LoVo (cell line): Measurements from ENCODE around the gene MEP1A.
"Not testable (repeated sequence)": the region's sequence is repeated elsewhere in the genome, so short reads cannot be mapped to it uniquely, and the experiment has no call there.

Experiments
- DNase-seq: peaks from one replicate; pipeline ENCODE4 v3.0.0-alpha.2; 2016; ENCODE audit warnings: low spot score

The MEP1A gene

GRCh38 chr6:46793138-46793537 is at the start of gene MEP1A:
MEP1A (plus strand) TSS chr6:46793389; CDS start chr6:46793399, 10 bp downstream.
- DNase-seq: peak; percentile 32

DNA sequence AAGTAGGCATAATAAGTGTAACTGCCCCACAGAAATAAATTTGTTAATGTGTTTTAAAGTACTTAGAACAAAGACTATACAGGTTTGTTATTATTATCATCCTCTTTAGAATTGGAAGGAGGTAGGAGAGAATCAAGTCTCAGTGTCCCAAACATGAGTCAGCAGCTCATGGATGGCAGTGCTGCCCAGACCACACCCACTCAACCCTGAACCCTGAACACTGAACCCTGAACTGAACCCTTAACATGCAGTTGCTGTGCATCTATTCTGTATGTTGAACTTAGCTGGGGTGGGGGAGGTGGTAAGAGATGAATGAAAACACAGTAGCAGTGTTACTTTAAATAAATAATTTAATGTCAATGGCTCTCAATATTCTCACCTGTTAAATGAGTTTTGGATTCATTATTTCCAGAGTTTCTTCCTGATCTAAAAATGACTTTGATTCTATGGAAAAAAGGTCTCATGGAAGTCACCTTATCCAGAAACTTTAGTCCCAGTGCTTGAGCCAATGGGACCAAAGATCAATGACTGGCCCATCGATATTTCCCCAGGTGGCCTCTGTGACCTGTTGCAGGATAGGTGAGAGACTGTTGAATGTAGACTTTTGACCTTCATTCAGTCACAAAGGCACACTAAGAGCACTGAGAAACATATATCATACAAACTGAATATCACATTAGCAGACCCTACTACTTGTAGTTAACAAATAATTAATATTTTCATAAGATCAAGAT is 49.6 kb upstream of the MEP1A start:
- no peak for DNase-seq

DNA sequence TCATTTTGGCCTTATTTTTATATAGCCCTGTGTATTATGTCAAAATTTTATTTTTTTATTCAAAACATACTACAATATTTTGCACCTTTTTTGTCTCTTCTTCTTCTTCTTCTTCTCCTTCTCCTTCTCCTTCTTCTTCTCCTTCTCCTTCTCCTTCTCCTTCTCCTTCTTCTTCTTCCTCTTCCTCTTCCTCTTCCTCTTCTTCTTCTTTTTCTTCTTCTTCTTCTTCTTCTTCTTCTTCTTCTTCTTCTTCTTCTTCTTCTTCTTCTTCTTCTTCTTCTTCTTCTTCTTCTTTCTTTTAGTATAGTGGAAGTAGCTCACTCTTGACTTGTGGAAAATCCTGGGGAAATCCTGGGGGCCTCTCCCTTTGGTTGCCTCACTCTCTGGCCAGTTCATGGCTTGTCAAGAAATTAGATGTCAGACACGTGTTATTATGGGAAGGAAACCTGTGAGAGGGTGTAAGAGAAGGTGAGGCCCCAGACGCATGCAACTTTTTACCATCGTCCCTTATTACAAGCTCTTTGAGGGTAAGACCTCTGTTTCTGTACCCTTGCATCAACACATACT is 48.9 kb upstream of the MEP1A start:
- not testable (repeated sequence) for DNase-seq

DNA sequence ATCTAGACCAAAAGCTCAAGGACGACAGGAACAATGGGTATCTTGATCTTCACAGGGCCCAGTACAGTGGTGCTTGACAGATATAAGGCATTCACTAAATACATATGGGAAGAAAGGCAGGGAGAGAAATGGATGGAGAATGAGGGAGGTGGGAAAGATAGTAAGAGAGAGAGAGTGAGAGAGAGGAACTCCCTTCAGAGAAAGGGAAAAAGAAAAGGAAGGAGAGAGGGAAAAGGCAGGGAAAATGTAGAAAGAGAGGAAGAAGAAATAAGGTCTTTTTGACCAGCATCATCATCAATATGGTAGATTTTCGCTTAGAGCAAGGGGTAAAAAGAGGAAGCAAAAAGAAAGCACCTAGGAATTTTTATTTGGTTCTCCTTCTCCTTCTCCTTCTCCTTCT is 47.2 kb upstream of the MEP1A start:
- no peak for DNase-seq

DNA sequence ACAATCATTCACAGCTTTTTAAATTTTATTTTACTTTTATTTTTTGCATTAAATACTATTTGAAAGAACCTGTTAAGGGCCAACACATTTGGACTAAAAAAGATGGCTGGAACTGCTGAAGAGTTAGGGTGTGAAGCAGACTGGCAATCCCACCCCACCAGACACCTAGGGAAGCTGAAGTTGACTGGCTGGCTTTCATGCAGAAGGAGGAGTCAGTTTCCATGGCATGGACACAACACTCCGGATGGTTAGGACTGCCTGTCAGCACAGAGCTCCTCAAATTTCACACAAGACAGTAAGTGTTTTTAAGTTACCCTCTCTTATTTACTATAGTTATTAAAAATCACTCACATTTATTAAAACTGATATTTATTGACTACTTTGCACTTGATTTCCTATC is 46.5 kb upstream of the MEP1A start, which contains the start of gene ANKRD66:
Gene ANKRD66 (plus strand): TSS at position 238 of the 400 bp plus-strand sequence. CDS start 5,016 bp downstream, outside the sequence.
- no peak for DNase-seq

DNA sequence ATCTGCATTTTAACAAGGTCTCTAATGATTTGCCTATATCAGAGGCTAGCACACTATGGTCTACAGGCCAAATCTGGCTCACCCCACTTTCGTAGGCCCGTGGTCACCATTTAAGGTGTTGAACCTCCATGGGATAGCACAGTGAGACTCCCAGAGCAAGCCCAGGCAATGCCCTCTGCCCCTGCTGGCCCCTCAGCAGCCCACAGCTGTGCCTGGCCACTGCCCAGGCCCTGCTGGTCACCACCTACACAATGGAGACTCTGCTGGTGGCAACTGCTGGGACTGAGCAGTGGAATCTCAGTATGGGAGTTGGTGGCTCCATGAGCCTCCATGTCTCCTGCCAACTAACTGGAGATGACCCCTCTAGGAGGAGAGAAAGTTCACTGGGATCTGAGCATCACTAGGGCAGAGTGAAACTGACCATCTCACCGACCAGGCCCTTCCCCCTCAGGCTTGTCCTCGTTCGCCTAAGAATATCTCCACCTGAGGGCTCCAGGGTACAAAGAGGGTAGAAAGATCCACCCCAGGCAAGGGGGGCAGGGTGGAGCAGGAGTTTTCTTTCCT is 44.2 kb upstream of the MEP1A start:
- DNase-seq: no peak

GRCh38 chr6:46749731-46750130 is 43.5 kb upstream of the MEP1A start:
- DNase-seq: no peak

- DNase-seq: no peak
Observed at GRCh38 chr6:46751658-46752057, 41.5 kb upstream of the MEP1A start.

DNA sequence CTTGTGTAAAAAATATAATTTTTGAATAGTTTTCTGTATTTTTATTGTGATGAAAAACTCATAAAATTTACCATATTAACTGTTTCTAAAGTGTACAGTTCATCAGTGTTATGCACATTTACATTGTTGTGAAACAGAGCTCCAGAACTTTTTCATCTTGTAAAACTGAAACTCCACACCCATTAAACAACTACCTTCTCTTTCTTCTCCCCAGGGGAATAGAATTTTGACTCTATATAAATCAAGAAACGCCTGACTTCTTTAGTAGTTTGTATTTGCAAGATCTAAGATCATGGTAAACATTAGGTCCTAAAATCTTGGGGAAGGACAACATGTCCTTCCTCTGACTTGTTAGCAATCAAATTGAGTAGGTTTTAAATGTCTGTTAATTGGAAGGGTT is 37.3 kb upstream of the MEP1A start:
- DNase-seq: no peak

DNA sequence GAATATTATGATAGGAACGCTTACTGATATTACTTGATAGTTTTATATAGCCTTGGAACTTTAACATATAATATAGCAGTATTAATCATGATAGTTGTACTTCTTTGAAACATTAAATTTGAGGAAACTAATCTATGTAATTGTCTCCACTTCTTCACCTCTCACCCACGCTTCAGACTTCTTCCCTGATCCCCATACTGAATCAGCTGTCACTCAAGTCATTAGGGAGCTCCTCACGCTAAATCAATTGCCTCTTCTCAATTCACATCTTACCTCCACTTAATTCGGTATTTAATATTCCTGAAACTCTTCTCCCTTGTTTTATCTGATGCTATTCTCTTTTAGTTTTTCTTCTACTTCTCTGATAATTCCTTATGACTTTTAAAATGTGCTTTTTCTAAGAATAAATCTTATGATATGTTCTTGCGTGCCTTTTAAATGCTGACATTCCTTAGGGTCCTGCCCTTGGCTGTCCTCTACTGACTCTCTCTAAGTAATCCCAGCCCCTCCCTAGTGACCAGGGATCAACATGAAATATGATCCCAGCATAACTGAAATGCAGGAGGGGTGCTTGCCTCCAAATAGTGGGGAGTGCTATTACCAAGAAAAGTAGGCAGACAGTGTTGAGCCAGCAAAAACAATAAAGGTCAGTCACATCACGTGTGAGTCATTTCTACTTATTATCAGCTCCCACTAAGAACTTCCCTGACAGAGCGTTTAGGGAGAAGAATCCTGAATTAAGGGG is 36.5 kb upstream of the MEP1A start:
- no peak for DNase-seq

GRCh38 chr6:46757214-46757596 is 36.0 kb upstream of the MEP1A start:
- DNase-seq: no peak

- DNase-seq: no peak
Observed at GRCh38 chr6:46758960-46759753, 34.0 kb upstream of the MEP1A start.

DNA sequence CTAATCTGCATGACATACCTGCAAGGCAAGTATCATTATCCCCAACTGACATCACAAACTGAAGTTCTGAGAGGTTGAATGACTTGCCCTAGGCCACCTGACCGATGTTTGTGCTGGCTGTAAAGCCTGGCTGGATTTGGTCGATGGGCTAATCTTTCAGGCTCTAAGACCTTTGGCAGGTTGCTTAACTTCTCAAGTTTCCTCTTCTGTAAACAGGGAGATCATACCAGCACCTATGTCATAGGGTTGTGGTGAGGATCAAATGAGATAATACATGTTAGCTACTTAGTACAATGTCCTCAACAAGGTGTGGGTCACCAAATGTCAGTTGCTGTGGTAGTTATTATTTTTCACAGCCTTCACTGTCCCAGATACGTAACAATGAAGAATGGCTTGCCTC is 32.3 kb upstream of the MEP1A start:
- DNase-seq: no peak

- no peak for DNase-seq
Observed at GRCh38 chr6:46763466-46763865, 29.7 kb upstream of the MEP1A start.

GRCh38 chr6:46764280-46764679 is 28.9 kb upstream of the MEP1A start:
- DNase-seq: not testable (repeated sequence)

- no peak for DNase-seq
Observed at GRCh38 chr6:46764961-46765360, 28.2 kb upstream of the MEP1A start.

- no peak for DNase-seq
Observed at GRCh38 chr6:46772016-46772415, 21.2 kb upstream of the MEP1A start.

GRCh38 chr6:46772762-46773161 is 20.4 kb upstream of the MEP1A start:
- DNase-seq: no peak

DNA sequence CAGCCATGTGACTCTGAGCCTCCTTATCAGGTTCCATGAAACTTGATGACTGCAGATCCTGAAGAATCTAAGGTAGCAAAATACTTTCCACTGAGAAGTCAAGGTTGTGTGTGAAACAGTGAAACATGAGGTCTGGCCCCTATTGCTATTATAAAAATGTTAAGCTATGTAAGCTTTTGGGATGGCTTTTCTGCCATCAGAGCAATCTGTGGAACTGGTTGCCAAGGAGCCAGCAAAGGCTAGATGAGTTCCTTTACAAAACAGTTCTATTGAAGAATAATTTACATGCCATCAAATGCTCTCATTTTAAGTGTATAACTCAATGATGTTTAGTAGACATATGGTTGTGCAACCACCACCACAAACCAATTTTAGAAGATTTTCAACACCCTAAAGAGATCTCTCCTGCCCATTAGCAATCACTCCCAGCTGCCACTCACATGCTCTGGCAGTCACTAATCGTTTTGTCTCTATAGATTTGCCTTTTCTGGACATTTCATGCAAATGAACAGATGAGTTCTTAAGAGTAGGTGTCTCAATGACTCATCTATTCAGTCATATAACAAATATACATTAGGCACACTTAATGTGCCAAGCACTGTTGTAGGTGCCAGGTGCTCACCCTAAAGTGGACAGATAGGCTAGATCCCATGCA is 19.9 kb upstream of the MEP1A start:
- DNase-seq: no peak

DNA sequence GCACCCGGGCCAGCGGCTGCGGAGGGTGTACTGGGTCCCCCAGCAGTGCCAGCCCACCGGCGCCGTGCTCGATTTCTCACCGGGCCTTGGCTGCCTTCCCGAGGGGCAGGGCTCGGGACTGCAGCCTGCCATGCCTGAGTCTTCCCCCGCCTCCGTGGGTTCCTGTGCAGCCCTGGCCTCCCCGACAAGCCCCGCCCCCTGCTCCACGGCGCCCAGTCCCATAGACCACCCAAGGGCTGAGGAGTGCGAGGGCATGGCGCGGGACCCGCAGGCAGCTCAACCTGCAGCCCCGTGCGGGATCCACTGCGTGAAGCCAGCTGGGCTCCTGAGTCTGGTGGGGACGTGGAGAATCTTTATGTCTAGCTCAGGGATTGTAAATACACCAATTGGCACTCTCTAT is 18.5 kb upstream of the MEP1A start:
- DNase-seq: not testable (repeated sequence)

DNA sequence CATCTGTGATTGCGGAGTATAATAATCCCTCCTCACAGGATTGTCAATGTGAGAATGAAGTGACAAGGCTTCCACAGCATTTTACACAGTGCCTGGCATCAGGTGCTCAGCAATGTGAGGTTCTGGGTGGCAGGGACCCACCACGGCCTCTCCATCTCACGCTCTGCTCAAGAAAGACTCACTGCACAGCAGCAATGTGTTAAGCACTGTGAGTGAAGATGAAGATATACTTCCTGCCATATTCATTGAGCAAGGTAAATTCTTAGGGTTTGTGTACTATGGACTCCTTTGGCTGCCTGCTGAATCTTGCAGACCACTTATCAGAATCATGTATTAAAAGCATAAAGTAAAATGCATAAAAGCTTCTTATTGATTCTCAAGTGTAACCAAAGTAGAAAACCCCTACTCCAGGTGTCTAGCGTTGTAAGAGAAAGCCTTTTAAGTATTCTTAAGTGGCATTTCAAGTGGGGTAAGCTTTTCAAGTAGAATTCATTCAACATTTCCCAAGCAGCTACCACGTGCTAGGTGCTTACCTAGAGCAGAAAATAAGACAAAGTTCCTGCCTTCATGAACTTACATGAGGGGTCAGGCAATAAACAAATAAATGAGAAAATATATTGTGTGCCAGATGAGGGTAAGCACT is 17.0 kb upstream of the MEP1A start:
- no peak for DNase-seq
